Neural cell (in vitro differentiated cells): ENCODE data around the gene BTN2A1. TPM values are rescaled to one million over a fixed set of nuclear protein-coding genes. Genes with fewer than 3 reads are reported as not detected.

Source experiments
- H2AFZ ChIP-seq: fragments of 200-600, 300-800 bp; sonication (generic), shearing (Covaris generic); 2 replicates; pipeline ENCODE4 v1.6.0; 2014; ENCODE audit warnings: low read depth, mild to moderate bottlenecking, antibody characterized with exemption, low read length, moderate library complexity
- H3F3A ChIP-seq: fragments of 200-600 bp; shearing (Covaris generic); 2 replicates; pipeline ENCODE4 v1.6.1; 2016; ENCODE audit warnings: mild to moderate bottlenecking, moderate library complexity, mixed read lengths, antibody characterized with exemption, low read length; ENCODE audit not compliant: insufficient read depth, poor library complexity, severe bottlenecking
- H3K27ac ChIP-seq: fragments of 200-600, 300-800 bp; sonication (generic), shearing (Covaris generic); 2 replicates; pipeline ENCODE4 v1.5.1; 2014; ENCODE audit warnings: mild to moderate bottlenecking, low read length, moderate library complexity
- H3K27me3 ChIP-seq: fragments of 300-800, 200-600 bp; sonication (generic), shearing (Covaris generic); 2 replicates; pipeline ENCODE4 v1.6.0; 2014; ENCODE audit warnings: mild to moderate bottlenecking, low read depth, low read length, moderate library complexity; ENCODE audit not compliant: insufficient read depth
- H3K36me3 ChIP-seq: fragments of 300-800, 200-600 bp; sonication (generic), shearing (Covaris generic); 2 replicates; pipeline ENCODE4 v1.5.1; 2014; ENCODE audit warnings: mild to moderate bottlenecking, antibody characterized with exemption, low read length, moderate library complexity; ENCODE audit not compliant: insufficient read depth
- H3K4me2 ChIP-seq: fragments of 300-800, 200-600 bp; sonication (generic), shearing (Covaris generic); 2 replicates; pipeline ENCODE4 v1.6.0; 2014; ENCODE audit warnings: mild to moderate bottlenecking, low read length
- H3K4me3 ChIP-seq: fragments of 300-800, 200-600 bp; sonication (generic), shearing (Covaris generic); 2 replicates; pipeline ENCODE4 v1.5.1; 2014; ENCODE audit warnings: mild to moderate bottlenecking, low read length, moderate library complexity
- H3K79me2 ChIP-seq: fragments of 200-600 bp; shearing (Covaris generic); replicated peaks from 2 replicates; pipeline ENCODE4 v1.6.0; 2014; ENCODE audit warnings: mild to moderate bottlenecking, low read length, moderate library complexity; ENCODE audit not compliant: insufficient read depth
- H3K9ac ChIP-seq: fragments of 300-800, 200-600 bp; sonication (generic), shearing (Covaris generic); 2 replicates; pipeline ENCODE4 v1.6.1; 2016; ENCODE audit warnings: mild to moderate bottlenecking, low read length, mixed read lengths
- H3K9me2 ChIP-seq: fragments of 200-600 bp; shearing (Covaris generic); 2 replicates; pipeline ENCODE4 v1.6.1; 2016; ENCODE audit warnings: mild to moderate bottlenecking, low read length, mixed read lengths; ENCODE audit not compliant: insufficient read depth
- H3K9me3 ChIP-seq: fragments of 200-600, 300-800 bp; sonication (generic), shearing (Covaris generic); 2 replicates; pipeline ENCODE4 v1.6.1; 2016; ENCODE audit warnings: mild to moderate bottlenecking, mixed run types, low read length, moderate library complexity, mixed read lengths
- H4K20me1 ChIP-seq: fragments of 200-600 bp; shearing (Covaris generic); 2 replicates; pipeline ENCODE4 v1.6.1; 2016; ENCODE audit warnings: mild to moderate bottlenecking, mixed run types; ENCODE audit not compliant: insufficient read depth
- EP300 ChIP-seq: fragments of 450-650 bp; conservative IDR thresholded peaks from 2 replicates; pipeline ENCODE4 v1.6.1; 2014; ENCODE audit warnings: antibody characterized with exemption, mild to moderate bottlenecking, moderate library complexity; ENCODE audit not compliant: poor library complexity, severe bottlenecking
- EZH2 ChIP-seq: fragments of 200-600, 300-800 bp; shearing (Covaris generic), sonication (generic); IDR thresholded peaks from 2 replicates; pipeline ENCODE4 v1.6.1; 2014; ENCODE audit warnings: antibody characterized with exemption, low read length, borderline replicate concordance, mild to moderate bottlenecking; ENCODE audit not compliant: insufficient read depth, poor library complexity, severe bottlenecking
- MXI1 ChIP-seq: fragments of 450-650 bp; conservative IDR thresholded peaks from 2 replicates; pipeline ENCODE4 v1.6.1; 2014; ENCODE audit warnings: antibody characterized with exemption, mild to moderate bottlenecking; ENCODE audit not compliant: poor library complexity, severe bottlenecking
- POLR2AphosphoS5 ChIP-seq: IDR thresholded peaks from 2 replicates; pipeline ENCODE4 v1.6.1; 2012
- RAD21 ChIP-seq: fragments of 450-650 bp; conservative IDR thresholded peaks from 2 replicates; pipeline ENCODE4 v1.6.1; 2014; ENCODE audit warnings: antibody characterized with exemption, mild to moderate bottlenecking, moderate library complexity
- REST ChIP-seq: IDR thresholded peaks from 2 replicates; pipeline ENCODE4 v1.6.1; 2012; ENCODE audit warnings: borderline replicate concordance
- SMC3 ChIP-seq: fragments of 450-650 bp; conservative IDR thresholded peaks from 2 replicates; pipeline ENCODE4 v1.6.1; 2014; ENCODE audit warnings: antibody characterized with exemption, mild to moderate bottlenecking, moderate library complexity; ENCODE audit not compliant: poor library complexity
- TAF1 ChIP-seq: IDR thresholded peaks from 2 replicates; pipeline ENCODE4 v1.6.1; 2012; ENCODE audit warnings: low read depth
- polyA plus RNA-seq: library from polyadenylated mRNA; depleted of rRNA; stranded (reverse); fragments of >200 nt; gene quantifications from 2 replicates; pipeline ENCODE4 v1.2.3, GENCODE V29; 2014
- TF ChIP-seq, protein P1 (sequence below): fragments of 450-650 bp; IDR thresholded peaks from 2 replicates; pipeline ENCODE4 v1.5.1; 2014; ENCODE audit warnings: antibody characterized with exemption, mild to moderate bottlenecking, moderate library complexity; ENCODE audit not compliant: poor library complexity, severe bottlenecking

The BTN2A1 gene
- polyA plus RNA-seq, 1 donor from 2014 or later: 33.8 TPM

- no peaks in the 10 kb centered on the region for H3F3A ChIP-seq
- no peak overlapping the region for H3K27ac ChIP-seq
- no peaks in the 10 kb centered on the region for H3K9me3 ChIP-seq
- no peak overlapping the region for H3K4me2 ChIP-seq
- H3K36me3 ChIP-seq: no peaks in the 10 kb centered on the region
- no peaks in the 10 kb centered on the region for H3K9me2 ChIP-seq
- TF ChIP-seq, protein P1, sequence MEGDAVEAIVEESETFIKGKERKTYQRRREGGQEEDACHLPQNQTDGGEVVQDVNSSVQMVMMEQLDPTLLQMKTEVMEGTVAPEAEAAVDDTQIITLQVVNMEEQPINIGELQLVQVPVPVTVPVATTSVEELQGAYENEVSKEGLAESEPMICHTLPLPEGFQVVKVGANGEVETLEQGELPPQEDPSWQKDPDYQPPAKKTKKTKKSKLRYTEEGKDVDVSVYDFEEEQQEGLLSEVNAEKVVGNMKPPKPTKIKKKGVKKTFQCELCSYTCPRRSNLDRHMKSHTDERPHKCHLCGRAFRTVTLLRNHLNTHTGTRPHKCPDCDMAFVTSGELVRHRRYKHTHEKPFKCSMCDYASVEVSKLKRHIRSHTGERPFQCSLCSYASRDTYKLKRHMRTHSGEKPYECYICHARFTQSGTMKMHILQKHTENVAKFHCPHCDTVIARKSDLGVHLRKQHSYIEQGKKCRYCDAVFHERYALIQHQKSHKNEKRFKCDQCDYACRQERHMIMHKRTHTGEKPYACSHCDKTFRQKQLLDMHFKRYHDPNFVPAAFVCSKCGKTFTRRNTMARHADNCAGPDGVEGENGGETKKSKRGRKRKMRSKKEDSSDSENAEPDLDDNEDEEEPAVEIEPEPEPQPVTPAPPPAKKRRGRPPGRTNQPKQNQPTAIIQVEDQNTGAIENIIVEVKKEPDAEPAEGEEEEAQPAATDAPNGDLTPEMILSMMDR: no peak
- TF ChIP-seq POLR2AphosphoS5: no peak
- no peak for TF ChIP-seq EP300
- no peak for TF ChIP-seq MXI1
- TF ChIP-seq RAD21: no peak
- no peak for TF ChIP-seq EZH2
- no peak for TF ChIP-seq TAF1
- no peak for TF ChIP-seq SMC3
- no peak for TF ChIP-seq REST
- H4K20me1 ChIP-seq: no peaks in the 10 kb centered on the region
- H2AFZ ChIP-seq: no peak overlapping the region
- no peaks in the 10 kb centered on the region for H3K79me2 ChIP-seq
- no peak overlapping the region for H3K9ac ChIP-seq
- H3K4me3 ChIP-seq: no peak overlapping the region
- no peaks in the 10 kb centered on the region for H3K27me3 ChIP-seq
Measured at GRCh38 chr6:26493258-26493657, 35.5 kb downstream of the BTN2A1 start.

DNA sequence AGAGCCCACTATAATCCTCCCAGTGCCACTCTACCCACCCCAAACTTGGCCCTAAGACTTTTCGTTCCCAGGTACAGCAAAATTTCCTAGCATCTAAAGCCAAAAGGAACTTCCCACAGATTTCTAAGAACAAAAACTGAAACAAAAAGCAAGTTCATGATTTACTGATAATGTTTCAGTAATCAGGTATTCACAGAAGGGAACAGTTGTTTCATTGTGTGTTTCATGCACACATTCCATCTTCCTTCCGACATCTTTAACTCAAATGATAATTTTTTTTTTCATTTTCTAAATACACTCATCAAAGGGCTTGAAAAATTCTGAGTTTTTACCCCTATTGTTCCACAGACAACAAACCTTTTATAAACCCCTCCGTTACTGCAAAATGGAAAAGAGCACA is 36.4 kb downstream of the BTN2A1 start:
- no peaks in the 10 kb centered on the region for H3K9me2 ChIP-seq
- H2AFZ ChIP-seq: no peak overlapping the region
- TF ChIP-seq, protein P1: no peak
- TF ChIP-seq SMC3 (no peak), EZH2 (no peak), TAF1 (no peak), REST (no peak), RAD21 (no peak), MXI1 (no peak), POLR2AphosphoS5 (no peak), EP300 (no peak)
- H3K9ac ChIP-seq: no peak overlapping the region
- no peak overlapping the region for H3K4me3 ChIP-seq
- H3K79me2 ChIP-seq: no peaks in the 10 kb centered on the region
- no peaks in the 10 kb centered on the region for H4K20me1 ChIP-seq
- no peaks in the 10 kb centered on the region for H3K36me3 ChIP-seq
- H3K27ac ChIP-seq: no peak overlapping the region
- no peaks in the 10 kb centered on the region for H3K9me3 ChIP-seq
- H3F3A ChIP-seq: no peaks in the 10 kb centered on the region
- no peak overlapping the region for H3K4me2 ChIP-seq
- H3K27me3 ChIP-seq: no peaks in the 10 kb centered on the region
